Measurements from ENCODE around the gene DECR2. TPM values are rescaled to one million over a fixed set of nuclear protein-coding genes. Genes with fewer than 3 reads are reported as not detected.

The DECR2 gene
- total and polyA plus RNA-seq, 10 of the 15 experiments (the other 5 are each of a cell fraction or from before 2014, with no cell fraction given) = 0.53 to 20.3 (median 6.0) TPM

DNA sequence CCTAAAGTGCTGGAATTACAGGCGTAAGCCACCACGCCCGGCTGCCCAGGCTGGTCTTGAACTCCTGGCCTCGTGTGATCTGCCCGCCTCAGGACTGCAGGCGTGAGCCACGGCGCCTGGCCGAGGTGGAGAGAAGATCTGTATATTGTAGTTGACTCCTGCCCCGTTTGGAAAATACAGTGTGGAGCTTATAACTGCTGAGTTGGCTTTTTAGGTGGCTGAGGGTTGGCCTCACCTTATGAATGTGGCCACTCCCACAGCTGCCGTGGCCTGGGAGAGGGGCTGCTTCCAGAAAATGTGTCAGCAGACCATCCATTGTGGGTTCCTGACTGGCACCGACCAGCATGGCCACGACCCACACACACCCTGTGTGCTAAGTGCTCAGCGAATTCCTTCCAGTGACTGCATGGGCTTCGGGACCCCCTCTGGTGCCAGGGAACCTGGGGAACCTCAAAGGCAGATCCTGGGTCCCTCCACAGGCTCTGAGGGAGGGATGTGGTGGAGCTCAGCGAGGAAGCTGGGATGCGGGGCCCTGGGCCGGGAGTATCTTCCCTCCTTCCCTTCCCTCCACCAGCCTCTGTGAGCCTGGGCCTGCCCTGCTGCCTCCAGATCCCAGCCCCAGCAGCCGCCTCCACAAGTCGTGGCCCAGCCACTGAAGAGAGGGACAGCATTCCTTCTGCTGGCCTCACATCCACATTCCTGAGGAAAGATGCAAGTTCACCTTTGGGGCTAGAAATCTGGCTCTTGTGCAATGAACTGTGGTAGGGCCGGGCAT lies 12.9 kb downstream of the DECR2 start:
- ATAC-seq (no peak), DNase-seq (ENCODE audit: low read depth, low spot score) (no peak), FAIRE-seq (no peak)
- ChIA-PET POLR2A (no interaction called here), CTCF (interaction anchor here (0.6 kb wide), 1 partner anchor 52 kb away, joined by 3 read pairs; no protein-coding TSS in a partner anchor), RAD21 (ENCODE audit: unreplicated experiment) (no interaction called here), SMC1A (ENCODE audit: uncharacterized antibody, unreplicated experiment) (interaction anchor here (1.0 kb wide), 1 partner anchor 23 kb away, joined by 3 read pairs; no protein-coding TSS in a partner anchor)
- in situ Hi-C loops (cut with MboI) = no loop called here
- Histone ChIP-seq H3K36me3 (ENCODE audit: control insufficient read depth in 2 of 2, insufficient read depth in 2 of 2, low read length in 1 of 2) (no peaks in the 10 kb centered on the region), H3K9me3 (replicated peaks; ENCODE audit: control insufficient read depth, insufficient read depth, low read length) (no peaks in the 10 kb centered on the region), H4K20me1 (ENCODE audit: control insufficient read depth, insufficient read depth) (no peaks in the 10 kb centered on the region), H3K9ac (ENCODE audit: control insufficient read depth, insufficient read depth, low read length) (no peak overlapping the region), H3K4me2 (ENCODE audit: control insufficient read depth, insufficient read depth) (no peak overlapping the region), H2AFZ (ENCODE audit: control insufficient read depth, low read depth, low read length) (no peak overlapping the region), H3K4me1 (ENCODE audit: control insufficient read depth, insufficient read depth, low read length) (no peaks in the 10 kb centered on the region), H3K4me3 (no peak overlapping the region), H3K27ac (ENCODE audit: control insufficient read depth, insufficient read depth) (no peak overlapping the region), H3K79me2 (ENCODE audit: control insufficient read depth, insufficient read depth, low read length) (no peaks in the 10 kb centered on the region), H3K27me3 (replicated peaks in 1 of 2; ENCODE audit: control insufficient read depth in 2 of 2, insufficient read depth in 2 of 2, low read length in 1 of 2) (no peaks in the 10 kb centered on the region)
- BruUV-seq (replicated peaks) = no TSS peak
- WGBS (ENCODE audit: insufficient coverage, insufficient replicate concordance, low lambda C conversion rate, missing lambda C conversion rate) = 67% methylated on average over 21 of the region's 21 CpGs
- intact Hi-C loops (cut with micrococcal nuclease; ENCODE audit: unreplicated experiment) = no loop called here
- TF ChIP-seq PAX5 (IDR thresholded peaks at IDR 0.05; ENCODE audit: borderline replicate concordance, low read depth, low read length) (no peak), REST (IDR thresholded peaks at IDR 0.05; ENCODE audit: low read depth, low read length) (no peak), NBN (IDR thresholded peaks at IDR 0.05) (no peak), KDM1A (IDR thresholded peaks at IDR 0.05; ENCODE audit: borderline replicate concordance) (no peak), SIX5 (IDR thresholded peaks at IDR 0.05; ENCODE audit: low read depth, low read length, severe bottlenecking) (no peak), ZNF217 (IDR thresholded peaks at IDR 0.05) (no peak), FOS (IDR thresholded peaks at IDR 0.05; ENCODE audit: borderline replicate concordance, extremely low read depth, insufficient read length) (no peak), SMARCA5 (IDR thresholded peaks at IDR 0.05) (no peak), BRCA1 (IDR thresholded peaks at IDR 0.05; ENCODE audit: low read depth, low read length) (no peak), MTA2 (IDR thresholded peaks at IDR 0.05; ENCODE audit: low read depth) (no peak), HCFC1 (IDR thresholded peaks at IDR 0.05; ENCODE audit: low read length) (no peak), MYB (IDR thresholded peaks at IDR 0.05; ENCODE audit: borderline replicate concordance, low read depth, low read length) (no peak), TARDBP (IDR thresholded peaks at IDR 0.05; ENCODE audit: borderline replicate concordance) (no peak), KAT2A (conservative IDR thresholded peaks at IDR 0.05; ENCODE audit: control insufficient read depth, low read depth, low read length) (no peak), RBBP5 (conservative IDR thresholded peaks at IDR 0.05) (no peak)
- TF ChIP-seq, protein P1, sequence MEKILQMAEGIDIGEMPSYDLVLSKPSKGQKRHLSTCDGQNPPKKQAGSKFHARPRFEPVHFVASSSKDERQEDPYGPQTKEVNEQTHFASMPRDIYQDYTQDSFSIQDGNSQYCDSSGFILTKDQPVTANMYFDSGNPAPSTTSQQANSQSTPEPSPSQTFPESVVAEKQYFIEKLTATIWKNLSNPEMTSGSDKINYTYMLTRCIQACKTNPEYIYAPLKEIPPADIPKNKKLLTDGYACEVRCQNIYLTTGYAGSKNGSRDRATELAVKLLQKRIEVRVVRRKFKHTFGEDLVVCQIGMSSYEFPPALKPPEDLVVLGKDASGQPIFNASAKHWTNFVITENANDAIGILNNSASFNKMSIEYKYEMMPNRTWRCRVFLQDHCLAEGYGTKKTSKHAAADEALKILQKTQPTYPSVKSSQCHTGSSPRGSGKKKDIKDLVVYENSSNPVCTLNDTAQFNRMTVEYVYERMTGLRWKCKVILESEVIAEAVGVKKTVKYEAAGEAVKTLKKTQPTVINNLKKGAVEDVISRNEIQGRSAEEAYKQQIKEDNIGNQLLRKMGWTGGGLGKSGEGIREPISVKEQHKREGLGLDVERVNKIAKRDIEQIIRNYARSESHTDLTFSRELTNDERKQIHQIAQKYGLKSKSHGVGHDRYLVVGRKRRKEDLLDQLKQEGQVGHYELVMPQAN (conservative IDR thresholded peaks at IDR 0.05) = no peak

Data from GM12878 (cell line).